COLO829 (cell line): Measurements from ENCODE around the gene NEGR1.
A peak's percentile ranks its signal among the peaks of the same experiment; 100 is the strongest.

Experiments
- DNase-seq: peaks from one replicate; pipeline ENCODE4 v3.0.0; 2012; ENCODE audit warnings: low spot score

Gene NEGR1

GRCh38 chr1:71630073-71630472 lies 652.3 kb downstream of the NEGR1 start:
- no peak for DNase-seq

GRCh38 chr1:71625004-71625403 lies 657.3 kb downstream of the NEGR1 start:
- DNase-seq: no peak

DNA sequence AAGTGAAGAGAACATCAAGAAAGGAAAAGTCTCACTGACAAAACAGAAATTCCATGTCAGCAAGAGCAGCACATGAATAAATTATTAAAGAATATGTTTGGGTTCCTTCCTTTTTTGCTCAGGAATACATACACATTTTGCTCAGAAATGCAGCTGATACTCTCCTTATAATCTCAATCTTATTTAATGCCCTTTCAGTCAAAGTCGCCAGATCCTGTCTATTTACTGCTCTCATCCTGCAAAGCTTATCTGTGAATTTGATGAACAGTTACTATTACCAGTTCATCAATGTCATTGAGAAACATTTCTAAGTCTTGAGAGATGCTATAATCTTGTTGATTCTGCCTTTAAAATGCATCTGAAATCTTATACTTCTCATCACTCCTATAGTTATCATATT lies 658.5 kb downstream of the NEGR1 start:
- no peak for DNase-seq

DNA sequence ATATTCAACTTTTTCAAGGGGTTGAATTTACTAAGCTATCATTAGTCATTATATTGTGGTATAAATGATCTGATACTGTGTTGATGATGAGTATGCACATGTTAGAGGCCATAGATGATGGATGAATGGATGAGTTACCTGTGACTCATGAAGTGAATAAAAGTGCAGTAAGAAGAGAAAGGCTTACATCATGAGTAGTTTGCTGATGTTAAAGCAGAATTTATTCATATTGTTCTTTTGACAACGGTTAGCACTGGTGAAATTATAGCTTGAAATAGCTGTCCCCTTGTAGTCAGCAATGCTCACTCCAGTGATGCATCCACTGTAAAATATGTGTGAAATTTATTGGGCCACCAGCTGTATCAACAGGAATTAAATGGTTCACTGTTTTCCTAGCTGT lies 660.6 kb downstream of the NEGR1 start:
- peak; percentile 53 for DNase-seq

DNA sequence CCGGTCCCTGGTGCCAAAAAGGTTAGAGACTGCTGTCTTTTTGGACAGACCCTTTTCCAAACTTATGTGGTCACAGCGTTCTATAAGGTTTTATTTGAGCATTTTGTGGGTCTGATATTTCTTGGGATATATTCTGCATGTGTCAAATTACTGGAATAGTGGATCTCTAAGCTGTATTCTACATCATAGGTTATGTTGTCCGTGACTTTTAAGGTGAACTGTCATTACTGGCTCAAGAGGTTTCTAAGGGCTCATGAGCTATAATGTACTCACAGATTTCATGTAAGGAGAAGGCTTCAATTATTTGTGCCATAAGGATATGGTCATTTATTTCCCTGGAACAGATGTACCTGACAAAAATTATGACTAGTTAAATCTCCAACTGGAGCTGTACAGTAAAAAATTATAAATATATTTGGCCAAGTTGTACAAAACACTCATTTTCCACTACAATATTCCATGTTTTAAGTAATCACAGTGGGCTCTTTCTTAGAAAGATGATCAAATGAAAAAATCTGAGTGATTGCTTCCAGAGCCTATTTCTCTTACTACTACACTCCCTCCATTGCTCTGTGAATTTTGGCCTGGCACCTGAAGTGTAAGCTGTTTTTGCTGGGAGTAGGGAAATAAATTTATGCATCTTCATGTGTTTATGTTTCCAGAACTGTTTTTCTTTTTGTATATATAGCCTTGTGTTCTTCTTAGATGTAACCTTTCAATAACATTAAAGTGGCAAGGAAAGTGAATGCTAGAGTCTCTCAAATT lies 663.4 kb downstream of the NEGR1 start:
- no peak for DNase-seq

- DNase-seq: no peak
These were observed 664.1 kb downstream of the NEGR1 start for GRCh38 chr1:71618191-71618590.

DNA sequence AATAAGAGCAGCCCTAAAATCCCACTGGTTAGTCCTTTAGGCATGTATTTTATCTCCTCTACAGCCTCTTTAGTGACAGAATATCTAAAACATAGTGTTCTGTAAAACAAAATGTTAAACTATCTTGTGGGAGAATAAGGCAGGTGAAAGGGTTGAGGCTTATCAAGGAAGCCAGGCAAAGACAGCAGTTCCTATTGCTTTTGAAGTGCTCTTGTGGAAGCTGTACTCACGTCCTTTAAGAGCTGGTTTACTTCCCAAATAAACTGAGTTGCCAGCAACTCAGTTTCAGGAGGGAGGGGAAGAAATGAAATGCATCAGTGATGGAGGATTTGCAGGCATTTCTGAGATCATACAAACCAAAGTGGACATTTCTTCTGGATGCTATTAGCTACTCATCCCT lies 671.9 kb downstream of the NEGR1 start:
- no peak for DNase-seq

- DNase-seq: no peak
These were observed 679.1 kb downstream of the NEGR1 start for GRCh38 chr1:71603044-71603776.

- DNase-seq: no peak
These were observed 682.3 kb downstream of the NEGR1 start for GRCh38 chr1:71600023-71600422.

- no peak for DNase-seq
These were observed 683.0 kb downstream of the NEGR1 start for GRCh38 chr1:71599306-71599705.

DNA sequence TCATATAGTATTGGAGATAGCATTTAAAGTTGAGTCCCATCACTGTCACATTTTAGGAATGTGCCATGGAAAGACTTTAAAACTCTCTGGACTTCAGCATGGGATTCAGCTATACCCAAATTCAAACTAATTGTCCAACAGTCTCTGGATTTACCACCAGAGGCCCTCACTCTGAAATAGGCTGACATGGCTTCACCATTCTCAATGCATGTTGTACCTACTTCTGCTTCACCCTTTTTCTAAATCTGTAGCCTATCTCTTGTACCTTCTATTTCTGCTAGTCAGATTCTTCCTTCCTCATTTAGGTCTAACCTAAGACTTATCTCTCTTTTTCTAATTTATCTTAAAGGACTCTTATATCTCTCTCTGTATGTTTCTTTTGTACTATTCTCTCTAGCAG lies 688.8 kb downstream of the NEGR1 start:
- peak; percentile 10 for DNase-seq

GRCh38 chr1:71592646-71593274 lies 689.6 kb downstream of the NEGR1 start:
- no peak for DNase-seq

DNA sequence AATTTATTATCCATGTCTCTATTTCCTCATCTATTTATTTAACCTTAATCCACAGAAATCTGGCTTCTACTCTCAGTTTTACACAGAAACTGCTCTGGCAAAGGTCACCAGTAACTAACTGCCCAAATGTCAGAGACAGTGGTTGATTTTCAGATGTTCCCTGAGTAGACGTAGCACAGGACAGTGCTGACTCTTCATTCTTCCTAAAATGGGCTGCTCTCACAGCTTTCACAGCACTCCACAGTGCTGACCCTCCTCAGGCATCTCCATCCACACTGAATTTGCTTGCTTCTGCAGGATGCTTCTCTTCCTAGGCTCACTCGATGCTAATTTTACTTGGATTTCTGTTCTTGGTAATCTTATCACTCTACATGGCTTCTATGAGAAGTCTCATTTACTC lies 693.3 kb downstream of the NEGR1 start:
- DNase-seq: no peak

DNA sequence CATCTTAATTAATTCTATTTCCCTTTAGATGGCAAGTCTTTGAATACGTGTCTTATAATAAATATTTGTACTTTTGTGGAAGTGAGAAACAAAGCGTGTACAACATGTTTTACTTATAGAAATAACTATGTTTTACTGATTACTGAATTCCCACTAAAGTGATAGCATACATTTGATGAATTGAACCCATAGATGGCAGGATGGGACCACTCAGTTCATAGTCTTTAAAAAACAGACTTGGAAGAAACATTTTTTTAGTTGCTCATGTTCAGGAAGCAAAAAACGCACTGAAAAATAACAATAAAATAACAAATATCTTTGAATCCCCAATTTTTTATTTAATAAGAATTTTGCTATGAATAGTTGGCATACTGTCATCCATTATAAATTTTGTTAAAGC lies 694.4 kb downstream of the NEGR1 start:
- peak; percentile 4 for DNase-seq

DNA sequence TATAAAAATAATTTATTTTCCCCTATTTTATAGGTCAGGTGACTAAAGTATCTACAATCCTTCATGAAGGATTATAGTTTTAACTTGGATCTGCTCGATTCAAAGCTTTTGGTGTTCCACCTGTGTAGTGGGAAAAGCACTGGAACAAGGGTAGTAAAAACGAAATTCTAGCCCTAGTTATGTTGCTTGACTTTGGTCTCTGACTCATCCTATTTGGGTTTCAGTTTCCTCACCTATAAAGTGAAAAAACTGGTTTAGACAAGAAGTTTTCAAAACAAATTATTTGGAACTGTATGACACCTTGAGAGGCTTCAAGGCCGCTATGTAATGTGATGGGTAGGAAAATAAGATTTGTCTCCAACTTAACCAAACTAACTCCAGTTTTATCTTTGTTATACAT lies 696.3 kb downstream of the NEGR1 start:
- no peak for DNase-seq

DNA sequence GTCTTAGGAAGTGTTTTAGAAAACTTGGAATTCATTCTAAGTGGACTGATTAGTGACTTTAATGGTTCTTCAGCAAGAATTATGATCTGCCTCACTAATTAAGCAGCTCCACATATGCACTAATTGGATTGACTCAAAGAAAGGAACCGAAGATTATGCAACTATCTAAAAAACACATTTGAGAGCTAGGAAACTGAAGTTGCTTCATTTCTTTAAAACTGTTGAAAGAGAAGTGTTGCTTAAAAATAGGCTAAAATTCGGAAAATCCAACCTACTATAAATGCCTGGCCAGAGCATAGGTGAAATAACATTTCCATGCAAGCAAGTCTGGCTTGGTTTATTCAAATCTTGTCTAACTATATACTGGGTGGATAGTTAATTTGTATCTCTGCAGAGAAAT lies 698.6 kb downstream of the NEGR1 start:
- DNase-seq: no peak

DNA sequence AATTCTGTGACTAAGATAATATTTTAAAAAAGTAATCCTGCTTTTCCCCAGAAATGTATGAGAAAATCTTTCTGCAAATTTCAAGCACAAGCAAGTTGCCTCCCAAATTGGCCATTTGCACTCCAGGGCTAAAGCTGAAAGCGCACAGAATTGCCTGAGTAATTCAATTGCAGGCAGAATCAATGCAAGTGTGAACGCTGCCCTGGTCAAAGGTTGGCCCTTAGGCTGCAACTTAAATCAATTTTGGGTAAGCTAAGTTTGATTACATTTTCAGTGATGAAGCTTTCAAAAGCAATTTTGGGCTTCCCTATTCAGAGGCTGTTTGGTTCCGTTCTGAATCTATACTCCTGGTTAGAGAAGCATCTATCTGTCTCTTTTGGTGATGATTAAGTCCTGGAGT lies 699.7 kb downstream of the NEGR1 start:
- no peak for DNase-seq

- DNase-seq: peak; percentile 1
These were observed 704.7 kb downstream of the NEGR1 start for GRCh38 chr1:71577451-71578131.

DNA sequence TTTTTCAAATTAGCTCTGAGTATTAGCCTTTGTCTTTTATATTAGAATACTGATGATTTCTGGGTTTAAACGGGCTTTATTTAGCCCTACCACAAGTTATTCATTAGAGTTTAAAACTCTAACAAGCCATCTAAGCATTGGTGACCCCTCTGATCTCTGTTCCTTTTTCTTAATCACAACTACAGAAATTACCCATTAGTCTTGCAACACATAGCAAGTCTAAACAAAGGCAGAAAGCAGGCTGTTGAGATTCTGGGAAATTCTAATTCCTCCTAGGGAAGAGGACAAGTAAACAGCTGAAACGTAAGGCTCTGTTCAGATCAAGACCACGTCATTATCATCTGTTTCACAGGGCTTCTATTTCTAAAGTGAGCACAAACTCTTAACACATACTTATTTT lies 710.3 kb downstream of the NEGR1 start:
- no peak for DNase-seq

GRCh38 chr1:71566413-71566812 lies 715.9 kb downstream of the NEGR1 start:
- DNase-seq: no peak

DNA sequence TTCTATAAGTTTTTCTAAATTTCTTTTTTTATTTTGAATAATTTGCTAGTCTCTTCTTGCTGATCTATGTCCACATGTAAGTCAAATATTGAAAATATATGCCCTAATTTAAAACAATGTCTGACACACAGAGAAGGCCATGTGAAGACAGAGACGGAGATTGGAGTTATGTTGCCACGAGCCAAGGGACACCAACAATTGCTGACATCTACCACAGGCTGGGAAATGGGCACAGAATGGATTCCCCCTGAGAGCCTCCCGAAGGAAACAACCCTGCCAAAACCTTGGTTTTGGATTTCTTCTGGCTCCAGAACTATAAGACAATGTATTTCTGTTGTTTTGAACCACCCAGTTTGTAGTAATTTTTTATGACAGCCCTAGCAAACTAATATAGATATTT lies 716.5 kb downstream of the NEGR1 start:
- no peak for DNase-seq

- no peak for DNase-seq
These were observed 717.1 kb downstream of the NEGR1 start for GRCh38 chr1:71565262-71565661.

- no peak for DNase-seq
These were observed 720.0 kb downstream of the NEGR1 start for GRCh38 chr1:71562298-71562697.
